Measurements from ENCODE around the gene SLC25A10. TPM values are rescaled to one million over a fixed set of nuclear protein-coding genes. Genes with fewer than 3 reads are reported as not detected.

The SLC25A10 gene
- total and polyA plus RNA-seq, 5 donors: 5.9 to 18.6 (median 9.8) TPM

- DNase-seq: peak in 1 of 3 donors; percentile 48
- 65% methylated on average over 25 of the region's 25 CpGs for WGBS
- peak overlapping the region; percentile 69 for H3K27ac ChIP-seq (ENCODE audit: low read length)
- ATAC-seq: peak in 1 of 2 donors; percentile 1
- no peak overlapping the region for H3K4me3 ChIP-seq (ENCODE audit: low read length)
- H3K9me3 ChIP-seq (ENCODE audit: control insufficient read depth, low read length): no peaks in the 10 kb centered on the region
- H3K27me3 ChIP-seq (ENCODE audit: control insufficient read depth, insufficient read depth): no peaks in the 10 kb centered on the region
- H3K4me1 ChIP-seq (ENCODE audit: control insufficient read depth, insufficient read depth, low read length): peaks cover 4% of the 10 kb centered on the region
- intact Hi-C loops (cut with DNase I): no loop called here
Measured at GRCh38 chr17:81697261-81698044, 14.6 kb upstream of the SLC25A10 start.

DNA sequence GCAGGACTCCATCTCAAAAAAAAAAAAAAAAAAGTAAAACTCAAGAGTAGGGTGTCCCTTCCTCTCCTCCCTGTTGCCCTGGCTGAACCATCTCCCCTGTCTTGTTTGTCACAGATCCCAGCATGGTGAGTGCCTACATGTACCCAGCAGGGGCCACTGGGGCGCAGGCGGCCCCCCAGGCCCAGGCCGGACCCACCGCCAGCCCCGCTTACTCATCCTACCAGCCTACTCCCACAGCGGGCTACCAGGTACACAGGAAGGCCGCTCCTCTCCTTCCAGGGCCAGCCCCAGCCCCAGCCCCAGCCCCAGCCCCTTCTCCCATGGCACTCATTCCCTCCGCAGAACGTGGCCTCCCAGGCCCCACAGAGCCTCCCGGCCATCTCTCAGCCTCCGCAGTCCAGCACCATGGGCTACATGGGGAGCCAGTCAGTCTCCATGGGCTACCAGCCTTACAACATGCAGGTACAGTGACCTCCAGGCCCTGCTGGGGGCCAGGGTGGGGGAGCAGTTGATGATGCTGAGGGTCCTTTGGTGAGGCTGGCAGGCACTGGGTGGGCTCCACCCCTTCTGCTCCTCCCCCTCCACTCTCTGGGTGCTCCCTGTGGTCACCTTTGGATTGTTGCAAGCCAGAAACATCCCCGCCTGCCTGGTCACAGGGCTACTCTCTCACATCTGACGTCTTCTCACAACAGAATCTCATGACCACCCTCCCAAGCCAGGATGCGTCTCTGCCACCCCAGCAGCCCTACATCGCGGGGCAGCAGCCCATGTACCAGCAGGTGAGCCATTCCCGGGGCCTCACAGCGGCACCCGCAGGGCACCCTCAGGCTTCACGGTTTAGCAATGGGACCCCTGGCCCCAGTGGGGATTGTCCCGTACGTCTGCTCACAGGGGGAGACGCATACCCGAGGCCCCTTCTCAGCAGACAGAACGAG lies 11.5 kb upstream of the SLC25A10 start:
- Histone ChIP-seq H3K27ac (ENCODE audit: low read length) (no peak overlapping the region), H3K4me1 (ENCODE audit: control insufficient read depth, insufficient read depth, low read length) (peaks cover 7% of the 10 kb centered on the region), H3K4me3 (ENCODE audit: low read length) (no peak overlapping the region), H3K27me3 (ENCODE audit: control insufficient read depth, insufficient read depth) (no peaks in the 10 kb centered on the region), H3K9me3 (ENCODE audit: control insufficient read depth, low read length) (no peaks in the 10 kb centered on the region)
- 82% methylated on average over 25 of the region's 25 CpGs for WGBS
- ATAC-seq (no peak), DNase-seq (peak in 2 of 3 donors; percentile 51)
- intact Hi-C loops (cut with DNase I): no loop called here

GRCh38 chr17:81701288-81702071 lies 10.6 kb upstream of the SLC25A10 start:
- Histone ChIP-seq H3K4me1 (ENCODE audit: control insufficient read depth, insufficient read depth, low read length) (peaks cover 7% of the 10 kb centered on the region), H3K9me3 (ENCODE audit: control insufficient read depth, low read length) (no peaks in the 10 kb centered on the region), H3K27ac (ENCODE audit: low read length) (peak overlapping the region; percentile 12), H3K4me3 (ENCODE audit: low read length) (no peak overlapping the region), H3K27me3 (ENCODE audit: control insufficient read depth, insufficient read depth) (no peaks in the 10 kb centered on the region)
- DNase-seq (peak in 2 of 3 donors; percentile 45 to 60), ATAC-seq (no peak)
- 72% methylated on average over 23 of the region's 23 CpGs for WGBS
- intact Hi-C loops (cut with DNase I): no loop called here

DNA sequence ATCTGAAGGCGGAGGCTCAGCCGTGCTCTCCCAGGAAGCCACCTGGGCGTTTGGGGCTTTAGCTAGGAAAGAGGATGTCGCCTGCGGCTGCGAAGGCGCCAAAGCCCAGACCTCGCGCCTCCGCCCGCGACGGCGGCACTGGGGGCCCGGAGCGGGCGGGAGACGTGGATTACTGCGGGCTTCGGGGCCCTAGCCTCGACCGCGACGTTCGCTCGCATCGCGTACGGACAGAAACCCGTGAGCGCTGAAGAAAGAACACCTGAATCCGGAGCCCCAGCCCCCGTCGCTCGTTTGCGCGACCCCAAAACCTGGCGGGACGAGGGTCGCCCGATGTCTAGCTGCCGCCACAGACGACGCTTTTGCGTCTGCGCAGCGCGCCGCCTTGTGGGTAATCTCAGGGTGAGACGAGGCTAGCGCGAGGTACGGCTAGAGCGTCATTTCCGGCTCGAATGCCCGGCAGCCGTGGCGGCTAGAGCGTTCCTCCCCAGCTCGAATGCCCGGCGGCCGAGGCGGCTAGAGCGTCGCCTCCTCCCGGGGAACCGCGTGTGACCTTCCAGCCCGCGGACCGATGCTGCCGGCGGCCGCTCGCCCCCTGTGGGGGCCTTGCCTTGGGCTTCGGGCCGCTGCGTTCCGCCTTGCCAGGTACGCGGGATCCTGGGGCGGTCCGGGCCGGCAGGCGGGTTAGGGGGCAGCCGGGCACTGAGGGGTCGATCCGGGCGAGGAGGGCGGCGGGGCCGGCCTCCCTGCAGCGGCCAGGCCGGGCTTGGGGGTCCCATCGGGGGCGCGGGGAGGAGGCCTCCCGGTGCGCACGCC lies 8.9 kb upstream of the SLC25A10 start, which contains the start of gene MRPL12:
TSS of gene MRPL12 (plus strand) at position 434 of the 813 bp plus-strand sequence. CDS start at position 569, 135 bp downstream.
- Histone ChIP-seq H3K4me1 (ENCODE audit: control insufficient read depth, insufficient read depth, low read length) (peaks cover 6% of the 10 kb centered on the region), H3K9me3 (ENCODE audit: control insufficient read depth, low read length) (no peaks in the 10 kb centered on the region), H3K4me3 (ENCODE audit: low read length) (peak within 1 kb of the TSS; percentile 96), H3K27me3 (ENCODE audit: control insufficient read depth, insufficient read depth) (no peaks in the 10 kb centered on the region), H3K27ac (ENCODE audit: low read length) (peak within 1 kb of the TSS; percentile 91)
- intact Hi-C loops (cut with DNase I): no loop called here
- peak; percentile 95 to 97 (median 97) for DNase-seq
- ATAC-seq: peak; percentile 92 to 94
- WGBS: under 1% methylated on average over 102 of the region's 102 CpGs

GRCh38 chr17:81703747-81704654 lies 8.1 kb upstream of the SLC25A10 start:
- Histone ChIP-seq H3K4me1 (ENCODE audit: control insufficient read depth, insufficient read depth, low read length) (peaks cover 6% of the 10 kb centered on the region), H3K4me3 (ENCODE audit: low read length) (peak overlapping the region; percentile 96), H3K27ac (ENCODE audit: low read length) (peak overlapping the region; percentile 73), H3K9me3 (ENCODE audit: control insufficient read depth, low read length) (no peaks in the 10 kb centered on the region), H3K27me3 (ENCODE audit: control insufficient read depth, insufficient read depth) (no peaks in the 10 kb centered on the region)
- 28% methylated on average over 27 of the region's 27 CpGs for WGBS
- ATAC-seq (no peak), DNase-seq (peak in 1 of 3 donors; percentile 32)
- intact Hi-C loops (cut with DNase I): no loop called here

- H3K4me1 ChIP-seq (ENCODE audit: control insufficient read depth, insufficient read depth, low read length): peaks cover 6% of the 10 kb centered on the region
- H3K4me3 ChIP-seq (ENCODE audit: low read length): no peak overlapping the region
- intact Hi-C loops (cut with DNase I): no loop called here
- H3K27me3 ChIP-seq (ENCODE audit: control insufficient read depth, insufficient read depth): no peaks in the 10 kb centered on the region
- H3K9me3 ChIP-seq (ENCODE audit: control insufficient read depth, low read length): no peaks in the 10 kb centered on the region
- no peak for ATAC-seq
- DNase-seq: peak in 2 of 3 donors; percentile 43 to 49
- no peak overlapping the region for H3K27ac ChIP-seq (ENCODE audit: low read length)
- 91% methylated on average over 30 of the region's 30 CpGs for WGBS
Measured at GRCh38 chr17:81705518-81706231, 6.4 kb upstream of the SLC25A10 start.

- no peak for ATAC-seq
- Histone ChIP-seq H3K4me1 (ENCODE audit: control insufficient read depth, insufficient read depth, low read length) (peaks cover 12% of the 10 kb centered on the region), H3K9me3 (ENCODE audit: control insufficient read depth, low read length) (no peaks in the 10 kb centered on the region), H3K27ac (ENCODE audit: low read length) (no peak overlapping the region), H3K4me3 (ENCODE audit: low read length) (no peak overlapping the region), H3K27me3 (ENCODE audit: control insufficient read depth, insufficient read depth) (no peaks in the 10 kb centered on the region)
- intact Hi-C loops (cut with DNase I): no loop called here
- 94% methylated on average over 17 of the region's 17 CpGs for WGBS
- DNase-seq: no peak
Measured at GRCh38 chr17:81706232-81706611, 5.9 kb upstream of the SLC25A10 start.

DNA sequence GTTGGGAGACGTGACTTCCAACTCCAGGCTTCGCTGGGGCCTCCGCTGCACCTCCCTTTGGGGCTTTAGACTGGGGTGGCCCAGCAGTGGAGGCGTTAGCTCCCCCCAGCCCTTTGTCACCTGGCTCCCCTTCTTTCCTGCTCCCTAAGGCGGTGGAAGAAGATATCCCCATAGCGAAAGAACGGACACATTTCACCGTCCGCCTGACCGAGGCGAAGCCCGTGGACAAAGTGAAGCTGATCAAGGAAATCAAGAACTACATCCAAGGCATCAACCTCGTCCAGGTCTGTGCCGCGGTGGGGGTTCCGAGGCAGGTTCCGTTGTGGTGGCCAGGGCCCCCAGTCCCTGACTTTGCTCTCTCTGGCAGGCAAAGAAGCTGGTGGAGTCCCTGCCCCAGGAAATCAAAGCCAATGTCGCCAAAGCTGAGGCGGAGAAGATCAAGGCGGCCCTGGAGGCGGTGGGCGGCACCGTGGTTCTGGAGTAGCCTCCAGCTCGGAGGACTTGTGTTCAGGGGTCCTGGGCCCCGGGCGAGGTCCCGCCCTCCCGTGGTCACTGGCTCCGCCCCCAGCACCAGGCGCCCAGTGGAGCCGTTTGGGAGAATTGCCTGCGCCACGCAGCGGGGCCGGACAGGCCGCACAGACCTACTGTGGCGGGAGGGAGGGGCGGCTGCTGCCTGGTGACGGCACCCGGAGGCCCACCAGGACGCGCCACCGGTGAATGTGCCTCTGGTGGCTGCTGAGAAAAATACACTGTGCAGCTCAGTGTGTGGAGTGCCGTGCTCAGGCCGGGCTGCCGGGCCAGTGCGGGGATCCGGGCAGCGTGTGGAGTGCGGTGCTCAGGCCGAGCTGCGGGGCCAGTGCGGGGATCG lies 5.1 kb upstream of the SLC25A10 start:
- ATAC-seq: no peak

More for the DNA sequence above, 5.1 kb upstream of the SLC25A10 start:
- 92% methylated on average over 54 of the region's 54 CpGs for WGBS
- no peaks in the 10 kb centered on the region for H3K9me3 ChIP-seq (ENCODE audit: control insufficient read depth, low read length)
- intact Hi-C loops (cut with DNase I): no loop called here
- H3K27me3 ChIP-seq (ENCODE audit: control insufficient read depth, insufficient read depth): no peaks in the 10 kb centered on the region
- no peak overlapping the region for H3K27ac ChIP-seq (ENCODE audit: low read length)
- no peak overlapping the region for H3K4me3 ChIP-seq (ENCODE audit: low read length)
- H3K4me1 ChIP-seq (ENCODE audit: control insufficient read depth, insufficient read depth, low read length): peaks cover 13% of the 10 kb centered on the region
- peak in 2 of 3 donors; percentile 47 to 62 for DNase-seq

All from right cardiac atrium (tissue), 5 donors.